Left forelimb (tissue), 1 donor: ENCODE measurements around the gene PCDHA1.

Experiments
- DNase-seq: peaks from one replicate; pipeline ENCODE4 v3.0.0-alpha.2; 2018; ENCODE audit warnings: low spot score

The PCDHA1 gene

GRCh38 chr5:140988608-140989007 is 202.7 kb downstream of the PCDHA1 start:
- no peak for DNase-seq

- no peak for DNase-seq
Measured at GRCh38 chr5:140989254-140990020, 203.5 kb downstream of the PCDHA1 start.

GRCh38 chr5:140992828-140993227 is 206.9 kb downstream of the PCDHA1 start:
- no peak for DNase-seq

GRCh38 chr5:140996060-140996459 is 210.1 kb downstream of the PCDHA1 start:
- no peak for DNase-seq

DNA sequence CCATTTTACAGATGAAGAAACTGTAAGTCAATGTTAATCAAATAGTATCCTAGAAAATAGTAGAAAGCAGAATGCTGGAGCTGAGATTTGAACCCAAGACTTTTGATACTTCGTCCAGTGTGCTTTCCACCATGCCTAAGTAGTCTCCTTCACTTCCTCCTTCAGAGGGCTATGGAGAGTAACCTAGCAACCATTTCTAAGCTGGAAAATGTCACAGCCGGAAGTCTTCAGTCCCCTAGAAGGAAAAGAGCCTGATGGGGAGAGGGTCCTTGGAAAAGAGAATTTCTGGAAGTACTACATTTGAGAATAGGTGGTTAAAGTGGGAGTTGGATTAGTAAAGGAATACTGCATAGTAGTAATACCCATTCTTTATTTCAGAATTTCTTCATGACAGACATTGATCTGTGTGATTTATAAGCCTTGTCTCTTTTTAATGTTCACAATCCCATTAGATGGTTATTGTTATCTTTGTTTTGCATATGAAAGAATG is 213.0 kb downstream of the PCDHA1 start:
- DNase-seq = no peak

GRCh38 chr5:141001446-141001843 is 215.5 kb downstream of the PCDHA1 start:
- DNase-seq = no peak

- DNase-seq = no peak
Measured at GRCh38 chr5:141001844-141002604, 216.1 kb downstream of the PCDHA1 start.

DNA sequence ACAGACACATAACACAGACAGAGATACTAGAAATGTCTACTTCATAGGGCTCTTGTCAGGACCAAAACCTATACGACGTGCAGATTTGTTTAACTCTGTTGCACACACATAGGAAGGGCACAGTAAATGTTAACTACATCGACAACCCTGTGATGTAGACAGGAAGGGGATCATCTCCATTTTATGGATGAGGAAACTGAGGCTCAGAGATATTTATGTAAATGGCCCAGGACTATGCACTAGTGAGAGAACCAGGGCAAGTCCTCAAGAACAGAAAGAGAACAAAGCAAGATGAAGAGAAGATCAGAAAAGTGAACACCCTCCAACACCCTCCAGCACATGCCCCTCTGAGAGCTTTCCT is 216.6 kb downstream of the PCDHA1 start:
- no peak for DNase-seq

DNA sequence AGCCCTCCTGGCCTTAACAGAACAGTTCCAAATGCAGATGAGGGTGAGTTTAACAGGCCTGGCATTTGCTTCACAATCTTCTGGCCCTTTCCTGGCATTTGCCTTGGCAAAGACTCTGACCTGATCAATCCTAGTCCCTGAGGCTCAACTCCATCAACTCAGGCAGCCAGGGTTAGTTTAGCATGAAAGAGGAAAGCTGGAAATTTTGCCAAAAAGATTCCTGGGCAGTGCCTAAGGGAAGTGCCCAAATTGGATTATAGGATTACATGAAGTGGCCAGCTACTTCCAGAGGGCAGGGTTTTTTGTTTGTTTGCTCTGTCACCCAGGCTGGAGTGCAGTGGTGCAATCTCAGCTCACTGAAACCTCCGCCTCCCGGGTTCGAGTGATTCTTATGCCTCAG is 217.1 kb downstream of the PCDHA1 start:
- DNase-seq = no peak

DNA sequence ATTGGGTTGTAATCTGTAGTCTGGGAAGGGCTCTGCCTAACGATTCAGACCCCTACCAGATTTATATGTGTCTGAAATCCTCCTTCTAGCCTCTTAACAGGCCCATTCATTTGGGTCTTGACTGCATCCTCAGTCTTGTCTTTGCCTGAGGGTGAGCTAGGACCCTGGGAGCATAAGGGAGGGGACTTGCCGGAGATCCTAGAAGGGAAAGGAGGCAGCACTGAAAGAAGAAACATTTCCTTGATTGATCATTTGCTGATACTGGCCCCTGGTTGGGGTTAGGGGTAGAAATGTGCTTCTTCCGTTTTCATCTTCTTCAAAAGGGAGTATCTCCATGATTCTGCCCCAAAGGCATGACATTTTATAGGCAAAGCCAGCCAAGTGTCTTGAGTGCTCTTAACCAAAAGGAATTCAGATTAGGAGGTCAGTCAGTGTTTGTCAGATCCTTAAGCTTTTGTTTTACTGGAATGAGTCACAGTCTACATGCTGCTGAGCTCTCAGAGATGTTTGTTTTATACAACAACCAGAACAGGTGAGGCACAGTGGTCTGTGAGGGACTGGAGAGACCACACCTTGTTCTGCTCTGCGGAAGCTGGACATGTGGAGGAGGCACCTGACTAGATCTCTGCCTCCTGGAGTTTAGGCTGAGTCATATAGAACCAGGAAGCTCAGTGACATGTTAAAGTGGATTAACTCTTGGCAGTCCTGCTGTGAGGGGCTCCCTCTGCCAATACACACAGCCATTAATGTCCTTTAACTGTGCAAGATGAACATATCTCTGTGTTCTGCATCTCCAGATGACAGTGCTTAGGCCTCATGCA is 218.1 kb downstream of the PCDHA1 start:
- no peak for DNase-seq

DNA sequence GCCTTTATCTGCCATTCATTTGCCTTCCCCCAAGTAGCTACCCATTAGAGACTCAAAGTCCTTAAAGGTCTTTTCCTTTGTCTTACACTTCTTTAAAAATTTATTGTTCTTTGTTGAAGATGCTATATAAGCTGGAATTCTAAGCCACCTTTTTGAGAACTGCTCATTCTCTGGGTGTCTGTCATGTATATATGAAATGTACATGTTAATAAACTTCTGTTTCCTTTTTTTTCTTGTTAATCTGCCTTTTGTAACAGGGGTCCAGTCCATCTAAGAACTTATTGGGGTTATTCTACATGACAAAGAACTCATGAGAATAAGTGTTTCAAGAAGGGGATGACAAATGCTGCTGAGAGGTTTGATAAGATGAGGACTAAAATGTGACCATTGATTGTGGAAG is 221.9 kb downstream of the PCDHA1 start:
- DNase-seq = no peak

GRCh38 chr5:141010047-141010793 is 224.3 kb downstream of the PCDHA1 start:
- DNase-seq = no peak

DNA sequence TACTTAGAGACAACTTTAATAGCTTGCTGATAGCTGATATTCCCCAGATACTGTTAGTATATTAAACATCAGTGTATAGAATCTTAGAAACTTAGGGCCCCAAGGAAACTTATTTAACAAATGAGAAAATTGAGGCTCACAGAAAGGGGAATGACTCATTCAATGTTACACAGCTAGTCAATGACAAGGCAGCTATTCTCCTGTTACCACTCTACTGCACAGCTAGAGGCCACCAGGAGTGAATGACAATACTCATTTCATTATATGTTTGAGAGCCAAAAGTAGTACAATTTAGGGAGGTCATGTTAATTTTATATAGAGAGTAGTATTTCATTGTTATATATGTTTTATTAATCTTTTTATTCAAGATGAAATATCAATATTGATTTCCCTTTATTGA is 232.0 kb downstream of the PCDHA1 start:
- no peak for DNase-seq

DNA sequence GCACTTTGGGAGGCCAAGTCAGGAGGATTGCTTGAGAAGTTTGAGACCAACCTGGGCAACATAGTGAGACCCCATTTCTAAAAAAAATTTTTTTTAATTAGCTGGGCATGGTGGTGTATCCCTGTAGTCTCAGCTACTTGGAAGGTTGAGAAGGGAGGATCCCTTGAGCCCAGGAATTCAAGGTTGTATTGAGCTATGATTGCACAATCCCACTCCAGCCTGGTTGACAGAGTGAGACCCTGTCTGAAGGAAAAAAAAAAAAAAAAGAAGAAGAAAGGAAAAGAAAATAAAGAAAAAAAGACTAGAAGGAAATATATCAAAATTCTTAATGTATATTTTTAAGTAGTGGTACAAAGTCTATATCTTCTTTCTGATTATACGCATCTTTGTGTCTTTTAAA is 236.4 kb downstream of the PCDHA1 start:
- no peak for DNase-seq

- DNase-seq = no peak
Measured at GRCh38 chr5:141031006-141031405, 245.1 kb downstream of the PCDHA1 start.

DNA sequence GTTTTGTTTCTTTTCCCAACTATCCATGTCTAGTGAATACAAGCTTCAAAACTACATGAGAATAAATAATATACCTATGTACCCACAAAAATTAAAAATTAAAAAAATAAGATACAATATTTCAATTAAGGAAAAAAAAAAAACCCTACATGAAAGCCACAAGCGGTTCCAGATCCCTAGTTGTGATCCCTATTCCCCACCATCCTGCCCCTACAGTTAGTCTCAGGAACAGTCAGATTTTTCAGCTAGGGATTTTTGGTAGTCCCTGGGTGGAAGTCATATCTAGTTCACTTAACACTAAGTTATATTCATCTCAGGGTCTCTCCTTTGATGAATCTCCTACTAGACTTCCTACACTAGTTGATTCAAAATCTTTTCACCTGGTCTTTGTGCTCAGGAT is 246.7 kb downstream of the PCDHA1 start:
- DNase-seq = no peak

DNA sequence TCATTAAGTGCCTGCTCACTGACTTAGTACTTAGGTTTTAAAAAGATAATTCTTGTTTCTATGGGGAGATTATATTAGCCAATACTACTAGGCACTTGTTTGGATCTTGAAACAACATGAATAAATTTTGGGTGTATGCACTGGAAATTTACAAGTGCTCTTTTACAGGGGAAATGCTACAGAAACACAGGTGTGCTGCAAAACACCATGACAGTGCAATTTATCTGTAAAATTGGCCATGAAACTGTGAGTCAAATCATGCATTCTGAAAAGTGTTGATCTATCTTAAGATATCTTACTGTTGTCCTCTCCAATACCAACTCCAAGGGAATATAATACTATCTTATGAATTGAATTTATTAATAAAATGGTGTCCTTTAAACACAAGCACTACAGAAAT is 253.1 kb downstream of the PCDHA1 start:
- no peak for DNase-seq

DNA sequence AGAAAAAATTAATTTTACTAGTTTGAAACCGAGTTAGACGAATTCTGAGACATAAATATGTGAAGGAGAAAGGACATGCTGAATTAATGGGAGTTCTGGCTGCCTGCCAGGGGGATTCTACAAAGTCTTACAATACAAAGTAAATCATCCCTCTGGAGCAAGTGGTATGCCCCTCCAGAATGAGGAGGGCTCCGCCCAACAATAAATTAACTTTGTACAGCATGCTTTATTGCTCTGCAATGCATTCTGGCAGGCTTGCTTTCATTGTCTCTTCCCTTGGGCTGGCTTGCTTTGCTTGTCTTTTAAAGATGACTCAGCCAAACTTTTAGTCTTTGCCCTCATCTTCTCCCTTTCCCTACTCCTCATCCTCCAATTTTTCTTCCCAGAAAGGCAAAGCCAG is 253.6 kb downstream of the PCDHA1 start:
- no peak for DNase-seq

GRCh38 chr5:141040093-141040770 is 254.3 kb downstream of the PCDHA1 start:
- DNase-seq = no peak

- DNase-seq = peak; percentile 87
Measured at GRCh38 chr5:141040771-141041426, 255.0 kb downstream of the PCDHA1 start.

- no peak for DNase-seq
Measured at GRCh38 chr5:141041427-141041785, 255.5 kb downstream of the PCDHA1 start.
